Stimulated activated CD8-positive, alpha-beta memory T cell treated with anti-CD3 and anti-CD28 coated beads, Interleukin-12 subunit alpha, Interleukin-12 subunit beta, amount 100 ng/mL, for 4 hours (primary cell): ENCODE data around the gene STK10.

Source experiments
- DNase-seq: peaks from one replicate; pipeline ENCODE4 v3.0.0-alpha.2; 2020; ENCODE audit warnings: low read depth

STK10 gene

GRCh38 chr5:172086194-172086975 is 101.6 kb downstream of the STK10 start:
- no peak for DNase-seq

GRCh38 chr5:172085738-172086137 is 102.3 kb downstream of the STK10 start:
- no peak for DNase-seq

GRCh38 chr5:172082180-172082579 is 105.8 kb downstream of the STK10 start:
- no peak for DNase-seq

DNA sequence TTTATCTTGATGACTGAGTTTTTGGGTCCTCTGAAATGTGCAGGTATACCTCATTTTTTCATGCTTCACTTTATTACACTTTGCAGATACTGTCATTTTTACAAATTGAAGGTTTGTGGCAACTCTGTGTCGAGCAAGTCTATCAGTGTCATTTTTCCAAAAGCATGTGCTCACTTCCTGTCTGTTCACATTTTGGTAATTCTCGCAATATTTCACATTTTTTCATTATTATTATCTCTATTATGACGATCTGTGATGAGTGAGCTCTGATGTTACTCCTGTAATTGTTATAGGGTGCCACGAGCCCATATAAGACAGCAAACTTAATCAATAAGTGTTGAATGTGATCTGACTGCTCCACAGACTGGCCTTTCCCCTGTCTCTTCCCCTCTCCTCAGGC is 108.1 kb downstream of the STK10 start:
- DNase-seq, result no peak

GRCh38 chr5:172078726-172079345 is 109.2 kb downstream of the STK10 start:
- DNase-seq, result no peak

DNA sequence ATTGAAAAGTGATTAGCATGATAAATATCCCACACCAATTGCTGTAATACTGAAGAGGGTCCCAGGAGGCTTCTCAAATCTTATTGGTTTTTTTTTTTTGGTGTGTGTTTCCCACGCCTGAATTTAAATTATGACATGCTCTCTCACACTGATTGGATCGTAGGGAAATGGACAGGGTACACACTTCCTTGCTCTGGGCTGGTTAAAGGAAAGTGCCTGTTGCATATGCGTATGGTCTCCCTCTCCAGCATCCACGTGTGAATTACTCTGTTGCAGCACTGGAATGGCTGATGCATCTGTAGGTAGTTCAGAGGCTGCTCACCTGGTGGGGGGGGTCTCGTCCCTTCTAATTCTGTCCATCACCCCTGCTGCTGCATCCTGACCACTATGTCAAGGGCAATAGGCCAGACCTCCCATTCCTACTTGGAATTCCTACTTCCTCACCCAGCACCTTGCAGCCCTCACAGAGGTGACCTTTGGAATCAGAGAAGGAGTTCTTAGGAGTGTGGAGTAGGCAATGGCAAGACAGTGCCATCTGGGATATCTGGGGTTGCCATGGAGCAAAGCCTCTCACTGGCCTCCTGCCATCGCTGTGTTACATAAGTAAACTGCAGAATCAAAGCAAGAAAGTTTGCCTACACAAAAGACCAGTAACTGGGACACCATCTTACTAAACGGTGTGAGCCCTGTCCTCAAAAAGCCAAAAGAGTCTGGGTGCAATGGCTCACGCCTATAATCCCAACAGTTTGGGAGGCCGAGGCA is 110.2 kb downstream of the STK10 start:
- DNase-seq, result no peak

GRCh38 chr5:172076761-172077244 is 111.2 kb downstream of the STK10 start:
- no peak for DNase-seq

- DNase-seq, result no peak
Observed at GRCh38 chr5:172075656-172076055, 112.4 kb downstream of the STK10 start.

- no peak for DNase-seq
Observed at GRCh38 chr5:172074896-172075295, 113.1 kb downstream of the STK10 start.

GRCh38 chr5:172071309-172071875 is 116.6 kb downstream of the STK10 start:
- no peak for DNase-seq

DNA sequence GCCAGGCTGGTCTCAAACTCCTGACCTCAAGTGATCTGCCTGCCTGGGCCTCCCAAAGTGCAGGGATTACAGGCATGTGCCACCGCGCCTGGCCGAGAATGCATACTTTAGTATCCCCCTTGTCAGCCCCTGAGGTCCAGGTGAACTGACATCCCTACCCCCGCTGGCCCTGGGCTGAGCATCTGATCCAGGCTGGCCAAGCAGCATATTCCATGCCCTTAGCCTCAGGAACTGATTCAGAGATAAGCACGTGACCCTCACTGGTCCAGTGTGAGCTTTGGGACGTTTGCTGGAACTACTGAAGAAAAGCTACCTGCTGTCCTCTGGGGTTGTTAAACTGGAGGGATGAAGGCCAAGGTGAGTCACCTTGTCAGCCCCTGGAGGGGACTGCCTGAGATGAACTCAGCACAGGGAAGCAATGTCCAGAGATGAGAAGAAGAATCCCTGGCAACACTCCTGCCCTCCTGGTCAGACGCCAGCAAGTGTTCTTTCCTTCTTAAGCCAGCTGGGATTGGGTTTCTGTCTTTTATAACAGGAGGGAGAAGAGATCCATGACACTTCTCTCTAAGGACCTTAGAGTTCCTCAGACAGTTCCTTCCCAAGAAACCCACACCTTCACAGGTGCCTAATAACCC is 122.5 kb downstream of the STK10 start:
- DNase-seq, result no peak

DNA sequence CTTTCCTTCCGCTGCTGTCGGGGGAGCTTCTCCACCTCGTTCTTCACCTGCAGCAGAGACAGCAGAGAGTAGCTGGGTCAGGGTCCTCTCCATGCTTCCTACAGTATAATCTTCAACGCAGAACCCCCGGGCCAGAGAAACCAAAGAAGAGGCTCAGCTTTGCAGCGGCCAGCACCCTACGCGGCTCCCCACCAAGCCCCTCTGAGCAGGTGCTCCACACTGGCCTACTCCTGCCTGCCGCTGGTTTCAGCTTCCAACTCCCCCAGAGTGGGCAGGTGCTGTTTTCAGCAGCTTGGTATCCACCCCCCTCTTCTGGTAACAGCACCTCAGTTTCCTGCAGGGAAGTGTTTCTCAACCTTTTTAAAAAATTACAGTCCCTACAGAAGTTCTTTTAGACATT is 123.3 kb downstream of the STK10 start:
- DNase-seq, result no peak

DNA sequence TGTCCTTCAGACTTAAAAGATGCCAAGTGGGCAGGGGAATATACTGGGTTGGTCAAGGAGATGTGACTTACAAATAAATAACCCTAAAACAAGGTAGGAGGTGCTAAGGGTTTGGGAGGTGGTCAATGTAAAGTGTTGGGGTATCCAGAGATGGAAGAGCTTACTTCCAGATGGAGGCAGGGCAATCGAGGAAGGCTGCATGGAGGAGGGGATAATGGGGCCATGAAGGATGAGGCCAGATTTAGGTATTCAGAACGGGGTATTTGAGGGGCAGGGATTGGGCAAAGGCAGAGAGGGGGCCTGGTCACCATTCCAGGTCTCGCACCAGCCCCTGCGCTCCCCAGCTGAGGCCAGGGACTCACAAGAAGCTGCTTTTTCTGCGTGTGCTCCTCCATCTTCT is 123.7 kb downstream of the STK10 start:
- DNase-seq, result no peak

DNA sequence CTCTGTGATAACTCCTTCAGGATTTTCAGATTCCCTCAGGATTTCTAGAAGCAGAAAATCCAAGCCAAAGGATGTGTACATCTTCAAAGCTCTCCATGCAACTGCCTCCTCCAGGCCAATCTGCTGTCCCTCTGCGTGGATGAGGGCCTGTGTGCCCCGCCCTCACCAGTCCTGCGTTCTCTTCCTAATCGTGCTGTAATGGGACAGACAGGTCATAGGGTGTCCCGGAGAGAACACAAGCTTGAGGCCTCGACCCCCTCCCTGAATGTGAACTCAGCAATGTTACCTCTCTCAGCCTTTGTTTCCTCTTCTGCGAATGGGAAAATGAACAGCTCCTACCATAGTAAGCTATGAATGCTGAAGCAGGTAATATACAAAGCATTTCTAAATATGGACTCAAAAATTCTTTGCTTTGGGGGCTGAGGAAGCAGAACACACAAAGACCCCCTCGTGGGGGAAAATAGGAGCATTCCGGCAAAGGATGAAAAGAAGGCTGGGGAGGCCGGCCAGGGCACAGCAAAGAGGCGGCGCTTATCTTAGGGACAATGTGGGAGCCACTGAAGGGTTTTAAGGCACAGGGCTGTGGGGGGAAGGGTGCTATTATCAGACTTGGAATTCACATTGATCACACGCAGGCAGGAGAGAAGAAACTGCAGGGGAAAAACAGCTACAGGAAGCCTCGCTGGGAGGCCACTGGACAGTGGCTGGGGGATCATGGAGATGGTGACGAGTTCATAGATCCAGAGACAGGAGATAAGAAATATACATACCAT is 124.4 kb downstream of the STK10 start:
- no peak for DNase-seq

GRCh38 chr5:172059661-172060100 is 128.3 kb downstream of the STK10 start:
- no peak for DNase-seq

GRCh38 chr5:172058088-172058487 is 129.9 kb downstream of the STK10 start:
- DNase-seq, result no peak

- no peak for DNase-seq
Observed at GRCh38 chr5:172055996-172056395, 132.0 kb downstream of the STK10 start.

DNA sequence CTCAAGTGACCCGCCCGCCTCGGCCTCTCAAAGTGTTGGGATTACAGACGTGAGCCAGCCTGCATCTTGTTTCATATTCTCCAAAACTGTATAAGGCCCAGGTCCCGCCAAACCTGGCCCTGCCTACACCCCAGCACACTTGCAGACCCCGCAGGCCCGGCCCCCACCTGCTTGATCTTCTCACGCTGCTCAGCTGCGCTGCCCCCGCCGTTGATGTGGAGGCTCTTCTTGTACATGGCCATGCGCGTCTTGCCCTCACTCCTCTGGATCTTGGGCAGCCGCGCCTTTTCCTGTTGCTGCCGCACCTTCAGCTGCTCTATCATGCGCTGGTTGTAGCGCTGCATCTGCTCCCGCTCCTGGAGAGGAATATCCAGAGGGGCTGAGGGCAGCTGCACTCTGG is 132.6 kb downstream of the STK10 start:
- DNase-seq, result no peak

GRCh38 chr5:172054611-172055153 is 133.3 kb downstream of the STK10 start:
- no peak for DNase-seq

GRCh38 chr5:172052450-172053236 is 135.4 kb downstream of the STK10 start:
- DNase-seq, result no peak
